CD4-positive, alpha-beta T cell (primary cell): Measurements from ENCODE around the gene TTC34. TPM values are rescaled to one million over a fixed set of nuclear protein-coding genes. Genes with fewer than 3 reads are reported as not detected.

Experiments used
- ATAC-seq: fragments of 200-7000 bp; cut with Tn5 transposase; one replicate; pipeline ENCODE4 v1.10.0; 2022; ENCODE audit warnings: mild to moderate bottlenecking; ENCODE audit not compliant: poor library complexity
- CTCF ChIA-PET: fragments of 350-600 bp; sonication (Branson Sonifier 250); formaldehyde crosslinking; loops from one replicate; lab custom pipeline; 2021; ENCODE audit warnings: antibody characterized with exemption, inconsistent platforms; lab: Charles Lee
- POLR2A ChIA-PET: fragments of 350-600 bp; sonication (Branson Sonifier 250); formaldehyde crosslinking; loops from one replicate; lab custom pipeline; 2021; ENCODE audit warnings: antibody characterized with exemption, inconsistent platforms; lab: Charles Lee
- DNase-seq, 14 experiments: peaks; one replicate each; pipeline ENCODE4 v3.0.0-alpha.2; 2013 to 2020; ENCODE audit warnings: mixed read lengths in 2 of 14
- H3K27ac ChIP-seq, 2 donors: one replicate each; pipeline versions ENCODE4 v1.5.1 to v1.7.0; 2013; ENCODE audit warnings: low read length in 2 of 2, low read depth in 1 of 2, mild to moderate bottlenecking in 1 of 2
- H3K27me3 ChIP-seq, 2 experiments: 1 replicate in 1 of 2; 2 replicates in 1 of 2; pipeline versions ENCODE4 v1.6.1 to v1.7.0; 2013; ENCODE audit warnings: low read length in 2 of 2, control low read depth in 1 of 2, mild to moderate bottlenecking in 1 of 2, moderate library complexity in 1 of 2; ENCODE audit not compliant: insufficient read depth in 2 of 2, control insufficient read depth in 1 of 2
- H3K36me3 ChIP-seq: one replicate; pipeline ENCODE4 v1.6.1; 2013; ENCODE audit warnings: low read length, control low read depth; ENCODE audit not compliant: insufficient read depth
- H3K4me1 ChIP-seq: one replicate; pipeline ENCODE4 v1.6.1; 2013; ENCODE audit warnings: low read length, control low read depth; ENCODE audit not compliant: insufficient read depth
- H3K4me3 ChIP-seq: one replicate; pipeline ENCODE4 v1.5.1; 2013; ENCODE audit warnings: mild to moderate bottlenecking, low read length, moderate library complexity
- H3K9me3 ChIP-seq, 2 experiments: 1 replicate in 1 of 2; 2 replicates in 1 of 2; pipeline versions ENCODE4 v1.6.1 to v1.7.0; 2013; ENCODE audit warnings: low read length in 2 of 2, mild to moderate bottlenecking in 2 of 2, control low read depth in 1 of 2, moderate library complexity in 1 of 2; ENCODE audit not compliant: control insufficient read depth in 1 of 2, insufficient read depth in 1 of 2
- H3K27ac Mint-ChIP-seq: one replicate; pipeline ENCODE4 v1.8.0; 2020; ENCODE audit warnings: mixed read lengths
- H3K27me3 Mint-ChIP-seq: one replicate; pipeline ENCODE4 v1.8.0; 2021; ENCODE audit warnings: mixed read lengths
- H3K36me3 Mint-ChIP-seq: one replicate; pipeline ENCODE4 v1.8.0; 2021; ENCODE audit warnings: low read depth, mixed read lengths
- H3K4me1 Mint-ChIP-seq: one replicate; pipeline ENCODE4 v1.8.0; 2021; ENCODE audit warnings: low read depth, mixed read lengths
- H3K4me3 Mint-ChIP-seq: one replicate; pipeline ENCODE4 v1.8.0; 2020; ENCODE audit warnings: mild to moderate bottlenecking, mixed read lengths
- H3K9me3 Mint-ChIP-seq: one replicate; pipeline ENCODE4 v1.8.0; 2020; ENCODE audit warnings: mixed read lengths
- intact Hi-C, 2 experiments: fragments of 100-400 bp; cut with DNase I in 1 of 2; cut with micrococcal nuclease in 1 of 2; formaldehyde crosslinking; loops; one replicate each; pipeline versions ENCODE4 v1.15.1 to v1.9.0; 2023 to 2025; cut with DNase I, micrococcal nuclease
- total RNA-seq, 174 experiments: library from RNA in 2 of 174; stranded (reverse) in 2 of 174; gene quantifications; one replicate each; pipeline ENCODE4 v1.2.3 and lab custom pipeline; 2021 to 2026
- TF ChIP-seq, protein P1 (sequence below): fragments of 200-600 bp; IDR thresholded peaks from one replicate; pipeline ENCODE4 v1.8.0; 2022; ENCODE audit warnings: antibody characterized with exemption, mild to moderate bottlenecking

TTC34 gene
- total RNA-seq, 2 experiments from 2014 or later: 1.3 TPM

DNA sequence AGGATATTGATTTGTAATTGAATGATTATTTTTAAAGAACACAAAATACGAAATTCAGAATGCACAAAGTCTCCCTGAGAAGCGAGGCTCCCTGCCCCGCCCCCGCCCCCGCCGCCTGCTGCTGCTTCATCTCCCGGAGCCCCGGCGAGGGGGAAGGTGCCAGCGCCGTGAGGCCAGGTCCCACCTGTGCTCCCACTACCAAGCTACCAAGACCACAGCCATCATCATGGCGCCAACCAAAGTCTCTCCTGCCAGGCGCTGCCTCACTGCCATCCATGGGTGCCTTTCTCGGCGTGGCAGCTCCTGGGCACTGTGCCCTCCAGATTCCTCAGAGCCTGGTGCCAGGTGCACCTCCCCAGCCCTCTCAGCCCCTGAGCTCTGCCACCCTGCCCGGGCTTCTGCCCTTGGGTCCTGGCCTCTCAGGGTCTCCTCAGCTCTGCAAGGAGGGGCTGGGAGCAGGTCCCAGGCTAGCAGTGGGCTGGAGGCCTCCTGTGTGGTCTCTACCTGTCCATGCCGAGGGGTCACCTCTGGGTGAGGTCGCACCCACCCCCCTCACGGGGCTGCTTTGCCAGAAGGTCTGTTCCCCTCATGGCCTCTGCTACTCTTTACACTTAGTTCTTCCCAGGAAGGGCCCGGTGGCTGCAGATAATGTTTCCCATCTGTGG, 29.4 kb upstream of the TTC34 start:
- H3K27ac ChIP-seq: no peak overlapping the region
- peaks cover 9% of the 10 kb centered on the region for H3K4me1 ChIP-seq
- H3K9me3 ChIP-seq: peaks cover 5 to 43% of the 10 kb centered on the region in 2 experiments
- no peaks in the 10 kb centered on the region for H3K27me3 ChIP-seq
- no peaks in the 10 kb centered on the region for H3K27me3 Mint-ChIP-seq
- DNase-seq (no peak), ATAC-seq (no peak)
- H3K9me3 Mint-ChIP-seq: no peaks in the 10 kb centered on the region
- no peak overlapping the region for H3K4me3 ChIP-seq
- no peak overlapping the region for H3K4me3 Mint-ChIP-seq
- no peaks in the 10 kb centered on the region for H3K36me3 Mint-ChIP-seq
- peaks cover 12% of the 10 kb centered on the region for H3K4me1 Mint-ChIP-seq
- POLR2A ChIA-PET: no interaction called here
- no peaks in the 10 kb centered on the region for H3K36me3 ChIP-seq
- CTCF ChIA-PET: no interaction called here
- intact Hi-C loops: no loop called here
- no peak overlapping the region for H3K27ac Mint-ChIP-seq
- TF ChIP-seq, protein P1, sequence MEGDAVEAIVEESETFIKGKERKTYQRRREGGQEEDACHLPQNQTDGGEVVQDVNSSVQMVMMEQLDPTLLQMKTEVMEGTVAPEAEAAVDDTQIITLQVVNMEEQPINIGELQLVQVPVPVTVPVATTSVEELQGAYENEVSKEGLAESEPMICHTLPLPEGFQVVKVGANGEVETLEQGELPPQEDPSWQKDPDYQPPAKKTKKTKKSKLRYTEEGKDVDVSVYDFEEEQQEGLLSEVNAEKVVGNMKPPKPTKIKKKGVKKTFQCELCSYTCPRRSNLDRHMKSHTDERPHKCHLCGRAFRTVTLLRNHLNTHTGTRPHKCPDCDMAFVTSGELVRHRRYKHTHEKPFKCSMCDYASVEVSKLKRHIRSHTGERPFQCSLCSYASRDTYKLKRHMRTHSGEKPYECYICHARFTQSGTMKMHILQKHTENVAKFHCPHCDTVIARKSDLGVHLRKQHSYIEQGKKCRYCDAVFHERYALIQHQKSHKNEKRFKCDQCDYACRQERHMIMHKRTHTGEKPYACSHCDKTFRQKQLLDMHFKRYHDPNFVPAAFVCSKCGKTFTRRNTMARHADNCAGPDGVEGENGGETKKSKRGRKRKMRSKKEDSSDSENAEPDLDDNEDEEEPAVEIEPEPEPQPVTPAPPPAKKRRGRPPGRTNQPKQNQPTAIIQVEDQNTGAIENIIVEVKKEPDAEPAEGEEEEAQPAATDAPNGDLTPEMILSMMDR: no peak

DNA sequence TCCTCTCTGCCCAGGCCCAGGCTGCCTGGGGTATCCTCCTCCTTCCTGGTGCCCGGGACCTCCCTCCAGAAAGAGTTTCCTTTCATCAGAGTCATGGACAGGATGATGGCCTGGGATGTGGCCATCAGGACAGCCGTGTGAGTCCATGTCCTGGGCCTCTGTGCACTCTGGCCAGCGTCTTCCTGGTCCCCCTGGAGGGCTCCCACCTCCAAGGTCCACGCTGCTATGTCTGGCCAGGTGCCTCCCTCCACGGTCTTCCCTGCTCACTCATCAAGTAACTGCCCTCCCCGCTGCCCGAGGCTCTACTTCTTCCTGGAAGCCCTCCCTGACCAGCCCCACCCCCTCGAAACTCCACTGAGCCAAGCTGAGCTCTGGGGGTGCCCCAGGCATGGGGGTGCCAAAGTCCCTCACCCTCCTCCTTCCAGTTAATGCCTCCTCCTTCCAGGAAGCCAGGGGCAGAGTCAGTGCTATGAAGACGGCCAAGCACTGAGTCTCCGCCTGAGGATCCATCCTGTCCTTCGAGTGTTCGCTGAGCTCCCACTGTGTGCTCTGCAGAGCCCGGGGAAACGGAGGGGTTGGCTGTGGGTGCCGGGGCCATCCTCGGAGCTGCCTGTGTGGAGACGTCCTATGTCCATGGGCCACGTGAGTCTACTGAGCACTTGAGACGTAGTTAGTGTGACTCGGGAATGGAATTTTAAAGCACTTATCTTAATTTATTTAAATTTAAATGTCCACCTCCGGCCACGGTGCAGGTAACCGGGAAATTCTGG, 28.5 kb upstream of the TTC34 start:
- Mint-ChIP-seq H3K27ac (no peak overlapping the region), H3K9me3 (no peaks in the 10 kb centered on the region), H3K27me3 (no peaks in the 10 kb centered on the region), H3K36me3 (no peaks in the 10 kb centered on the region), H3K4me3 (no peak overlapping the region), H3K4me1 (peaks cover 12% of the 10 kb centered on the region)
- Histone ChIP-seq H3K9me3 (peaks cover 5 to 44% of the 10 kb centered on the region in 2 experiments), H3K36me3 (no peaks in the 10 kb centered on the region), H3K27me3 (no peaks in the 10 kb centered on the region), H3K27ac (no peak overlapping the region), H3K4me3 (no peak overlapping the region), H3K4me1 (peaks cover 9% of the 10 kb centered on the region)
- TF ChIP-seq, protein P1: no peak
- ChIA-PET POLR2A (no interaction called here), CTCF (no interaction called here)
- intact Hi-C loops: no loop called here
- ATAC-seq (no peak), DNase-seq (no peak)

DNA sequence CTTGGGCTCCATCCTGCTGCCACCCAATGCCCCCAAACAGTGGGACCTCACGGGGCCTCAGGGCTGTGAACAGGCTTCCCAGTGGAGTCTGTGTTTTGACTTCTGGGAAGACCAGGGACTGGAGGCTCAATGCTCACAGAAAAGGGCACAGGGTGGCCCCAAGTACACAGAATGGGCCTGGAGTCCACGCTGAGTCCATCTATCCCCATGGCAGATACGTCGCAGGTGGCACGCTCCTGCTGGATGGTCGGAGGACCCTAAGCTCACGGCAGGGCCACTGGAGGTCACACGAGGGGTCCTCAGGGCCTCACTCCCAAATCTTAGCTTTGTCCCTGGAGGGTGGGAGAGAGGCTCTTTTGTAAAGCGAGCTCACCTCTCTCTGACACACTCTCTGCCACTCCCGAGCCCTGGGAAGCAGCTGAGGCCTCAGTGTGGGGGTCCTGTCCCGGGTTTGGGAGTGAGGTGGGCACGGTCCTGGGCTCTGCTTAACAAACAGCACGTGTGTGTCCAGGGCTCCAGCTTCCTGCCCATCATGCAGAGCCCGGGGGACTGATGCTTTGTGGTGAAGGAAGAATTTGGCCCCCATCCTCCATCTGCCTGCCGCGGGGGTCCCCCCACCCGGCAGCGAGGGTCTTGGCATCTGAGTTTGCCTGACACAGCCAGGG, 27.2 kb upstream of the TTC34 start:
- TF ChIP-seq, protein P1: no peak
- POLR2A ChIA-PET: no interaction called here

More for the DNA sequence above, 27.2 kb upstream of the TTC34 start:
- Mint-ChIP-seq H3K27me3 (peaks cover 4% of the 10 kb centered on the region), H3K36me3 (no peaks in the 10 kb centered on the region), H3K4me3 (no peak overlapping the region), H3K4me1 (peaks cover 10% of the 10 kb centered on the region), H3K27ac (no peak overlapping the region), H3K9me3 (no peaks in the 10 kb centered on the region)
- no peak for DNase-seq
- Histone ChIP-seq H3K36me3 (no peaks in the 10 kb centered on the region), H3K4me1 (peaks cover 5% of the 10 kb centered on the region), H3K9me3 (peaks cover 5 to 44% of the 10 kb centered on the region in 2 experiments), H3K27ac (no peak overlapping the region), H3K27me3 (peaks cover 3 to 5% of the 10 kb centered on the region in 2 experiments), H3K4me3 (no peak overlapping the region)
- intact Hi-C loops: no loop called here
- ATAC-seq: no peak
- CTCF ChIA-PET: no interaction called here
